ENCODE measurements around the gene FBXO4.

- TF ChIP-seq POLR2A (IDR thresholded peaks at IDR 0.05) (no peak), CTCF (IDR thresholded peaks at IDR 0.05) (no peak)
These were observed 472 bp downstream of the FBXO4 start for GRCh38 chr5:41925555-41925951.
